ENCODE results near the gene MOSPD3. TPM values are rescaled to one million over a fixed set of nuclear protein-coding genes. Genes with fewer than 3 reads are reported as not detected.

MOSPD3 gene
- total RNA-seq, 1 experiment from 2014 or later: 25.0 TPM

DNA sequence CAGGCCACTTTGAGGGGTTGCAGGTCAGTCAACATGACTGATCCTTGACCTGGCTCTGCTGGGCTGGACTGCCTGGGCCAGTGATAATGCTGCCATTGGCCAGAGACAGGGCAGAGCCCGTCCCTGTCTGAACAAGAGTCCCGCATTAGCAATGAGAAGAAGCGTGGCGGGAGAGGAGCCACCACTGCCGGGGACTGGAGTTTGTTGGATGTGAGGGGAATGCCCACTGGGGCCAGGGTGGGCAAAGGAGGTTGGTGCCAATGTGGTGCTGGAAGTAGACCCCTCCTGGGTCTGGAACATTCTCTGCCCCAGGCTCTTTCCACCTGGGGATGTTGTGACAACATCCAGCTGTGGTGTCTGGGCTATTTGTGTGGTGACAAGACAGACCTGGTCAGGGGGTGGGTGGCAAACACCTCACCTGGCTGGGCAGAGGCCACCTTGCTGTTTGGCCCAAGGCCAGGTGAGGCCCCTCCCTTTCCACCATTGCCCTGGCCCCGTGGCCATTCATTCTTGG lies 46.3 kb upstream of the MOSPD3 start:
- Histone ChIP-seq H3K27me3 (ENCODE audit: control insufficient read depth, insufficient read depth, low read length) (no peaks in the 10 kb centered on the region), H3K27ac (ENCODE audit: low read length) (no peak overlapping the region), H3K4me1 (ENCODE audit: control insufficient read depth, insufficient read depth, low read length) (peaks cover 32% of the 10 kb centered on the region), H3K9me3 (ENCODE audit: control insufficient read depth, insufficient read depth, low read depth, low read length) (no peaks in the 10 kb centered on the region), H3K4me3 (ENCODE audit: low read depth in 2 of 2, low read length in 2 of 2) (no peak overlapping the region), H3K36me3 (ENCODE audit: control insufficient read depth, insufficient read depth, low read length) (no peaks in the 10 kb centered on the region)
- no peak for TF ChIP-seq POLR2AphosphoS5 (IDR thresholded peaks at IDR 0.05; ENCODE audit: low read depth, low read length)
- TF ChIP-seq, protein P1, sequence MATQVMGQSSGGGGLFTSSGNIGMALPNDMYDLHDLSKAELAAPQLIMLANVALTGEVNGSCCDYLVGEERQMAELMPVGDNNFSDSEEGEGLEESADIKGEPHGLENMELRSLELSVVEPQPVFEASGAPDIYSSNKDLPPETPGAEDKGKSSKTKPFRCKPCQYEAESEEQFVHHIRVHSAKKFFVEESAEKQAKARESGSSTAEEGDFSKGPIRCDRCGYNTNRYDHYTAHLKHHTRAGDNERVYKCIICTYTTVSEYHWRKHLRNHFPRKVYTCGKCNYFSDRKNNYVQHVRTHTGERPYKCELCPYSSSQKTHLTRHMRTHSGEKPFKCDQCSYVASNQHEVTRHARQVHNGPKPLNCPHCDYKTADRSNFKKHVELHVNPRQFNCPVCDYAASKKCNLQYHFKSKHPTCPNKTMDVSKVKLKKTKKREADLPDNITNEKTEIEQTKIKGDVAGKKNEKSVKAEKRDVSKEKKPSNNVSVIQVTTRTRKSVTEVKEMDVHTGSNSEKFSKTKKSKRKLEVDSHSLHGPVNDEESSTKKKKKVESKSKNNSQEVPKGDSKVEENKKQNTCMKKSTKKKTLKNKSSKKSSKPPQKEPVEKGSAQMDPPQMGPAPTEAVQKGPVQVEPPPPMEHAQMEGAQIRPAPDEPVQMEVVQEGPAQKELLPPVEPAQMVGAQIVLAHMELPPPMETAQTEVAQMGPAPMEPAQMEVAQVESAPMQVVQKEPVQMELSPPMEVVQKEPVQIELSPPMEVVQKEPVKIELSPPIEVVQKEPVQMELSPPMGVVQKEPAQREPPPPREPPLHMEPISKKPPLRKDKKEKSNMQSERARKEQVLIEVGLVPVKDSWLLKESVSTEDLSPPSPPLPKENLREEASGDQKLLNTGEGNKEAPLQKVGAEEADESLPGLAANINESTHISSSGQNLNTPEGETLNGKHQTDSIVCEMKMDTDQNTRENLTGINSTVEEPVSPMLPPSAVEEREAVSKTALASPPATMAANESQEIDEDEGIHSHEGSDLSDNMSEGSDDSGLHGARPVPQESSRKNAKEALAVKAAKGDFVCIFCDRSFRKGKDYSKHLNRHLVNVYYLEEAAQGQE (IDR thresholded peaks at IDR 0.05; ENCODE audit: insufficient read depth in 1 of 2, low read depth in 2 of 2, low read length in 1 of 2): no peak
- no peak for TF ChIP-seq TCF7L2 (IDR thresholded peaks at IDR 0.05; ENCODE audit: low read depth, low read length)
- TF ChIP-seq, protein P2, sequence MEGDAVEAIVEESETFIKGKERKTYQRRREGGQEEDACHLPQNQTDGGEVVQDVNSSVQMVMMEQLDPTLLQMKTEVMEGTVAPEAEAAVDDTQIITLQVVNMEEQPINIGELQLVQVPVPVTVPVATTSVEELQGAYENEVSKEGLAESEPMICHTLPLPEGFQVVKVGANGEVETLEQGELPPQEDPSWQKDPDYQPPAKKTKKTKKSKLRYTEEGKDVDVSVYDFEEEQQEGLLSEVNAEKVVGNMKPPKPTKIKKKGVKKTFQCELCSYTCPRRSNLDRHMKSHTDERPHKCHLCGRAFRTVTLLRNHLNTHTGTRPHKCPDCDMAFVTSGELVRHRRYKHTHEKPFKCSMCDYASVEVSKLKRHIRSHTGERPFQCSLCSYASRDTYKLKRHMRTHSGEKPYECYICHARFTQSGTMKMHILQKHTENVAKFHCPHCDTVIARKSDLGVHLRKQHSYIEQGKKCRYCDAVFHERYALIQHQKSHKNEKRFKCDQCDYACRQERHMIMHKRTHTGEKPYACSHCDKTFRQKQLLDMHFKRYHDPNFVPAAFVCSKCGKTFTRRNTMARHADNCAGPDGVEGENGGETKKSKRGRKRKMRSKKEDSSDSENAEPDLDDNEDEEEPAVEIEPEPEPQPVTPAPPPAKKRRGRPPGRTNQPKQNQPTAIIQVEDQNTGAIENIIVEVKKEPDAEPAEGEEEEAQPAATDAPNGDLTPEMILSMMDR (IDR thresholded peaks at IDR 0.05): no peak
- TF ChIP-seq SIN3A (IDR thresholded peaks at IDR 0.05; ENCODE audit: borderline replicate concordance, insufficient read depth, low read depth, low read length): no peak
- TSS peak; percentile 59 for BruUV-seq (replicated peaks)
- DNase-seq (ENCODE audit: low read depth, low spot score): no peak
- CTCF ChIA-PET: interaction anchor here (0.6 to 0.7 kb wide), 2 partner anchors 60 to 100 kb away, joined by 5 to 8 read pairs; no protein-coding TSS in a partner anchor
- POLR2A ChIA-PET: no interaction called here
- intact Hi-C loops (cut with micrococcal nuclease; ENCODE audit: unreplicated experiment) (no loop called here), in situ Hi-C loops (cut with HindIII; ENCODE audit: low pct_unique_long_range_greater_than_20kb, low sequenced_read_pairs) (no loop called here)
- ATAC-seq: no peak

DNA sequence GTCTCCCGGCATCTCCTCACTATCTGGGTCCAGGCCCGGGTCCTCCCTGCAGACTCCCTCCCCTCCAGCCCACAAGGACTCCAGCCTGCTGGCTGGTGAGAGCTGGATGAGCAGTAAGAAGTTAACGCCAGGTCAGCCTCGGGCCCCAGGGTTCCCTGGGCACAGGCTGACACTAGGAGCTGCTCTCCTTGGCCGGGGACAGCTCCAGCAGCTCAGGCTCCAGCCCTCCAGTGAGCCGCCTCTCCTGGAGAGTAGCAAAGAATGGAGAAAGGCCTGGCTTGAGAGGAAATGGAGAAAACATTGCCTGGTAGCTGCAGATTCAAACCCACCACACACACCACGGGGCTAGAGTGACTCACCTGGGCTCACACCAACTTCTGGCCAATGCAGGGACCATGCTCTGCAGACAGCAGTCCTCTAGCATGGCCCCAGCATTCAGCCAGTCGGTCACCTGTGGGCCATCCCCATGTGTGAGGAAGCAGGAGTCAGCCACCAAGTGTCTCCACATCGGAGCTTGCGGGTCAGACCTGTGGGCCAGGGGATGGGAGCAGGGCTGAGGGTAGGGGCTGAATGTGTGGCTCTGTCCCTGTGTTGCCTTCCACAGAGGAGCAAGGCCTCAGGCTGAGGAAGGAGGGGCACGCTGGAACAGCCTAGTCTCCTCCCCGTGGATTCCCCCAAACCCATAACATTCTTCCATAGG lies 45.2 kb upstream of the MOSPD3 start:
- Histone ChIP-seq H3K4me1 (ENCODE audit: control insufficient read depth, insufficient read depth, low read length) (peaks cover 43% of the 10 kb centered on the region), H3K27me3 (ENCODE audit: control insufficient read depth, insufficient read depth, low read length) (no peaks in the 10 kb centered on the region), H3K27ac (ENCODE audit: low read length) (peak overlapping the region; percentile 34), H3K9me3 (ENCODE audit: control insufficient read depth, insufficient read depth, low read depth, low read length) (no peaks in the 10 kb centered on the region), H3K4me3 (ENCODE audit: low read depth in 2 of 2, low read length in 2 of 2) (no peak overlapping the region), H3K36me3 (ENCODE audit: control insufficient read depth, insufficient read depth, low read length) (no peaks in the 10 kb centered on the region)
- POLR2A ChIA-PET: no interaction called here
- BruUV-seq (replicated peaks): no TSS peak
- in situ Hi-C loops (cut with HindIII; ENCODE audit: low pct_unique_long_range_greater_than_20kb, low sequenced_read_pairs) (no loop called here), intact Hi-C loops (cut with micrococcal nuclease; ENCODE audit: unreplicated experiment) (no loop called here)
- CTCF ChIA-PET: no interaction called here
- no peak for DNase-seq (ENCODE audit: low read depth, low spot score)
- TF ChIP-seq TCF7L2 (IDR thresholded peaks at IDR 0.05; ENCODE audit: low read depth, low read length): no peak
- TF ChIP-seq POLR2AphosphoS5 (IDR thresholded peaks at IDR 0.05; ENCODE audit: low read depth, low read length): no peak
- TF ChIP-seq SIN3A (IDR thresholded peaks at IDR 0.05; ENCODE audit: borderline replicate concordance, insufficient read depth, low read depth, low read length): no peak
- TF ChIP-seq, protein P1 (IDR thresholded peaks at IDR 0.05; ENCODE audit: insufficient read depth in 1 of 2, low read depth in 2 of 2, low read length in 1 of 2): no peak
- TF ChIP-seq, protein P2 (IDR thresholded peaks at IDR 0.05): no peak
- no peak for ATAC-seq
